Measurements from ENCODE around the gene ASB1. TPM values are rescaled to one million over a fixed set of nuclear protein-coding genes. Genes with fewer than 3 reads are reported as not detected.

ASB1 gene
- total and polyA plus RNA-seq, 9 of the 15 experiments (the other 6 are each of a cell fraction or from before 2014, with no cell fraction given): 6.3 to 37.7 (median 23.9) TPM

GRCh38 chr2:238422285-238422684 is 4.4 kb upstream of the ASB1 start (continued):
- TF ChIP-seq JUND (IDR thresholded peaks at IDR 0.05; ENCODE audit: borderline replicate concordance, low read depth, low read length) (peak; percentile 35; the same call in 1 of the 2 replicates), JUND (tag; IDR thresholded peaks at IDR 0.05; ENCODE audit: borderline replicate concordance, low read depth, low read length) (no peak; the same call in 2 of the 3 replicates), TBL1XR1 (IDR thresholded peaks at IDR 0.05; ENCODE audit: low read length in 2 of 2) (peak in 1 of 2 experiments; percentile 53; a peak in 1 of 4 replicates), CBFA2T3 (IDR thresholded peaks at IDR 0.05) (peak; percentile 98), ZNF277 (CRISPR knock-in tag; IDR thresholded peaks at IDR 0.05; ENCODE audit: borderline replicate concordance) (no peak), POLR2AphosphoS5 (IDR thresholded peaks at IDR 0.05; ENCODE audit: control insufficient read depth, insufficient read depth, low read depth, low read length) (peak; percentile 96), SMARCC2 (IDR thresholded peaks at IDR 0.05; ENCODE audit: low read depth) (no peak), HDAC2 (IDR thresholded peaks at IDR 0.05) (peak; percentile 57; the same call in 1 of the 2 replicates), ARID1B (IDR thresholded peaks at IDR 0.05) (peak; percentile 96), FOXO4 (CRISPR knock-in tag; IDR thresholded peaks at IDR 0.05) (no peak), DMBX1 (CRISPR knock-in tag; IDR thresholded peaks at IDR 0.05; ENCODE audit: borderline replicate concordance) (peak; percentile 74), CCNT2 (IDR thresholded peaks at IDR 0.05; ENCODE audit: borderline replicate concordance, extremely low read depth, insufficient read length, low read depth, low read length) (peak; percentile 66), NFE2L1 (tag; IDR thresholded peaks at IDR 0.05; ENCODE audit: borderline replicate concordance, low read depth) (no peak), CREM (IDR thresholded peaks at IDR 0.05; ENCODE audit: low read depth) (peak; percentile 65; the same call in 1 of the 2 replicates), MCM2 (IDR thresholded peaks at IDR 0.05; ENCODE audit: low read depth) (no peak), BRF1 (IDR thresholded peaks at IDR 0.05; ENCODE audit: borderline replicate concordance, extremely low read depth, insufficient read length) (no peak), RCOR1 (IDR thresholded peaks at IDR 0.05; ENCODE audit: borderline replicate concordance in 1 of 2, low read depth in 2 of 2, low read length in 2 of 2) (peak; percentile 35 to 83; a peak in 3 of 4 replicates), KDM1A (IDR thresholded peaks at IDR 0.05) (peak; percentile 70 to 88), BMI1 (IDR thresholded peaks at IDR 0.05; ENCODE audit: low read length) (no peak), SMARCB1 (IDR thresholded peaks at IDR 0.05; ENCODE audit: insufficient read length, low read depth) (no peak), BCL6 (CRISPR knock-in tag; IDR thresholded peaks at IDR 0.05) (no peak), SMARCA4 (IDR thresholded peaks at IDR 0.05) (peak; percentile 86), ZNF316 (IDR thresholded peaks at IDR 0.05) (no peak), HDAC3 (IDR thresholded peaks at IDR 0.05; ENCODE audit: borderline replicate concordance, partially characterized antibody) (peak; percentile 68), CBX3 (IDR thresholded peaks at IDR 0.05; ENCODE audit: borderline replicate concordance in 1 of 2, low read length in 2 of 2) (0 out of 3 replicates have a peak, but pooled peaks of 1 of the 2 experiments have one; percentile 25), JUN (IDR thresholded peaks at IDR 0.05; ENCODE audit: borderline replicate concordance, low read depth, low read length) (no peak), JUN (CRISPR knock-in tag; IDR thresholded peaks at IDR 0.05; ENCODE audit: borderline replicate concordance) (no peak), TRIM24 (IDR thresholded peaks at IDR 0.05) (peak; percentile 83 to 87)
